Mucosa of descending colon (tissue), 3 donors: ENCODE results near the gene DGUOK. TPM values are rescaled to one million over a fixed set of nuclear protein-coding genes. Genes with fewer than 3 reads are reported as not detected.

Experiments used
- ATAC-seq: fragments of 200-7000 bp; cut with Tn5 transposase; one replicate; pipeline ENCODE4 v1.9.1; 2020; ENCODE audit warnings: mild to moderate bottlenecking, moderate library complexity
- DNase-seq, 3 donors: peaks; one replicate each; pipeline ENCODE4 v3.0.0-alpha.2; 2020
- H3K36me3 ChIP-seq: fragments of 200-600 bp; one replicate; pipeline ENCODE4 v1.8.0; 2021; ENCODE audit warnings: low read depth, mild to moderate bottlenecking
- H3K4me1 ChIP-seq: fragments of 200-600 bp; one replicate; pipeline ENCODE4 v1.8.0; 2021; ENCODE audit warnings: low read depth, mild to moderate bottlenecking
- H3K4me3 ChIP-seq: fragments of 200-600 bp; one replicate; pipeline ENCODE4 v1.8.0; 2021; ENCODE audit warnings: mild to moderate bottlenecking
- H3K9me3 ChIP-seq: fragments of 200-600 bp; one replicate; pipeline ENCODE4 v1.8.0; 2021; ENCODE audit warnings: mild to moderate bottlenecking
- CTCF ChIP-seq: fragments of 200-600 bp; IDR thresholded peaks from one replicate; pipeline ENCODE4 v1.8.0; 2022; ENCODE audit warnings: antibody characterized with exemption, mild to moderate bottlenecking
- intact Hi-C, 2 donors: fragments of 100-400 bp; cut with DNase I in 1 of 2; cut with micrococcal nuclease in 1 of 2; formaldehyde crosslinking; loops; one replicate each; pipeline versions ENCODE4 v1.11.0 to v1.11.1; 2022; cut with DNase I, micrococcal nuclease
- total RNA-seq, 3 donors: library from RNA; stranded (reverse); fragmentation: NEBNext Ultra II Directional in 2 of 3; extraction: Animal tissue kit (Norgen Biotek cat#: 25700) in 2 of 3; gene quantifications; one replicate each; pipeline versions ENCODE4 v1.2.1 to v1.2.4, GENCODE V29; 2021 to 2023
- donor health status: DM: no; HTN: no; CAD: no; lungs with moderate emphysema.
- donor health status: DM: no; HTN: no; CAD: no.
- donor health status: DM: no; HTN: yes; CAD: no.

DGUOK gene
- total RNA-seq, 3 donors from 2014 or later: 36.5 to 61.3 (median 57.8) TPM

GRCh38 chr2:73981081-73982001 is 54.7 kb downstream of the DGUOK start:
- no peaks in the 10 kb centered on the region for H3K36me3 ChIP-seq
- peaks cover 39% of the 10 kb centered on the region for H3K4me1 ChIP-seq
- no peak for TF ChIP-seq CTCF
- no peaks in the 10 kb centered on the region for H3K9me3 ChIP-seq
- peak overlapping the region; percentile 14 for H3K4me3 ChIP-seq
- peak; percentile 10 for ATAC-seq
- intact Hi-C loops: loop anchor here in 1 of 2 donors (5.0 kb wide), 1 partner anchor 54 kb away; the partner anchor contains the start of gene DGUOK
- DNase-seq: peak; percentile 69 to 78 (median 77)

- no peaks in the 10 kb centered on the region for H3K9me3 ChIP-seq
- no peak overlapping the region for H3K4me3 ChIP-seq
- no peaks in the 10 kb centered on the region for H3K36me3 ChIP-seq
- TF ChIP-seq CTCF: no peak
- DNase-seq (peak in 2 of 3 donors; percentile 47 to 60), ATAC-seq (peak; percentile 5)
- intact Hi-C loops: loop anchor here in 1 of 2 donors (5.0 kb wide), 1 partner anchor 55 kb away; the partner anchor contains the start of gene DGUOK
- H3K4me1 ChIP-seq: peaks cover 45% of the 10 kb centered on the region
These were observed 55.5 kb downstream of the DGUOK start for GRCh38 chr2:73982140-73982617.

- ATAC-seq (peak; percentile 81), DNase-seq (peak; percentile 97 to 99 (median 97))
- H3K9me3 ChIP-seq: no peaks in the 10 kb centered on the region
- no peak for TF ChIP-seq CTCF
- H3K4me1 ChIP-seq: peaks cover 53% of the 10 kb centered on the region
- intact Hi-C loops: loop anchor here in 1 of 2 donors (5.0 kb wide), 1 partner anchor 56 kb away; the partner anchor contains the start of gene DGUOK
- no peaks in the 10 kb centered on the region for H3K36me3 ChIP-seq
- H3K4me3 ChIP-seq: peak overlapping the region; percentile 56
These were observed 56.9 kb downstream of the DGUOK start for GRCh38 chr2:73983322-73984202.

- peak within 1 kb of the TSS; percentile 56 for H3K4me3 ChIP-seq
- DNase-seq (peak; percentile 67 to 82 (median 80)), ATAC-seq (peak; percentile 46)
- H3K36me3 ChIP-seq: no peaks in the 10 kb centered on the region
- peaks cover 56% of the 10 kb centered on the region for H3K4me1 ChIP-seq
- intact Hi-C loops: loop anchor here in 1 of 2 donors (5.0 kb wide), 1 partner anchor 57 kb away; the partner anchor contains the start of gene DGUOK
- no peak for TF ChIP-seq CTCF
- H3K9me3 ChIP-seq: no peaks in the 10 kb centered on the region
These were observed 57.7 kb downstream of the DGUOK start, which contains the start of gene TET3 for GRCh38 chr2:73984203-73984921. Gene TET3, plus strand, starts transcription at chr2:73984910. Its CDS starts 1,494 bp downstream, at chr2:73986404.
